ENCODE results near the gene PLEKHN1.
"Not testable (repeated sequence)": the region's sequence is repeated elsewhere in the genome, so short reads cannot be mapped to it uniquely, and the experiment has no call there.

PLEKHN1 gene

GRCh38 chr1:975896-976683, 9.8 kb downstream of the PLEKHN1 start:
- DNase-seq (ENCODE audit: low spot score) = no peak

- not testable (repeated sequence) for DNase-seq (ENCODE audit: low spot score)
These were observed 10.5 kb downstream of the PLEKHN1 start for GRCh38 chr1:976791-977190.

- no peak for DNase-seq (ENCODE audit: low spot score)
These were observed 12.0 kb downstream of the PLEKHN1 start for GRCh38 chr1:978069-978834.

- DNase-seq (ENCODE audit: low spot score) = no peak
These were observed 12.8 kb downstream of the PLEKHN1 start for GRCh38 chr1:978835-979743.

- no peak for DNase-seq (ENCODE audit: low spot score)
These were observed 13.4 kb downstream of the PLEKHN1 start for GRCh38 chr1:979744-980072.

- no peak for DNase-seq (ENCODE audit: low spot score)
These were observed 13.9 kb downstream of the PLEKHN1 start for GRCh38 chr1:980137-980571.

GRCh38 chr1:980602-981395, 14.5 kb downstream of the PLEKHN1 start:
- no peak for DNase-seq (ENCODE audit: low spot score)

GRCh38 chr1:981491-981954, 15.2 kb downstream of the PLEKHN1 start:
- no peak for DNase-seq (ENCODE audit: low spot score)

- no peak for DNase-seq (ENCODE audit: low spot score)
These were observed 15.8 kb downstream of the PLEKHN1 start, which contains the start of gene PERM1 for GRCh38 chr1:981955-982558. TSS of gene PERM1 (minus strand) at chr1:982093. CDS start at chr1:981029, 1,064 bp downstream.

- DNase-seq (ENCODE audit: low spot score) = no peak
These were observed 16.6 kb downstream of the PLEKHN1 start for GRCh38 chr1:982765-983436.

- no peak for DNase-seq (ENCODE audit: low spot score)
These were observed 17.7 kb downstream of the PLEKHN1 start for GRCh38 chr1:983798-984475.

GRCh38 chr1:984476-984814, 18.2 kb downstream of the PLEKHN1 start:
- no peak for DNase-seq (ENCODE audit: low spot score)

GRCh38 chr1:985126-985525, 18.8 kb downstream of the PLEKHN1 start:
- DNase-seq (ENCODE audit: low spot score) = no peak

GRCh38 chr1:988061-988460, 21.8 kb downstream of the PLEKHN1 start:
- DNase-seq (ENCODE audit: low spot score) = not testable (repeated sequence)

- DNase-seq (ENCODE audit: low spot score) = not testable (repeated sequence)
These were observed 25.0 kb downstream of the PLEKHN1 start for GRCh38 chr1:991275-991674.

- DNase-seq (ENCODE audit: low spot score) = no peak
These were observed 25.6 kb downstream of the PLEKHN1 start for GRCh38 chr1:991895-992294.

- DNase-seq (ENCODE audit: low spot score) = no peak
These were observed 26.1 kb downstream of the PLEKHN1 start for GRCh38 chr1:992362-992761.

GRCh38 chr1:993379-993995, 27.2 kb downstream of the PLEKHN1 start:
- DNase-seq (ENCODE audit: low spot score) = no peak

GRCh38 chr1:994546-994945, 28.3 kb downstream of the PLEKHN1 start:
- DNase-seq (ENCODE audit: low spot score) = not testable (repeated sequence)

Data from LoVo (cell line).